ENCODE results near the gene RSPH3. TPM values are rescaled to one million over a fixed set of nuclear protein-coding genes. Genes with fewer than 3 reads are reported as not detected.
"Not testable (repeated sequence)": the region's sequence is repeated elsewhere in the genome, so short reads cannot be mapped to it uniquely, and the experiment has no call there.

The RSPH3 gene
- total RNA-seq, 1 donor from 2014 or later = 1.8 TPM

DNA sequence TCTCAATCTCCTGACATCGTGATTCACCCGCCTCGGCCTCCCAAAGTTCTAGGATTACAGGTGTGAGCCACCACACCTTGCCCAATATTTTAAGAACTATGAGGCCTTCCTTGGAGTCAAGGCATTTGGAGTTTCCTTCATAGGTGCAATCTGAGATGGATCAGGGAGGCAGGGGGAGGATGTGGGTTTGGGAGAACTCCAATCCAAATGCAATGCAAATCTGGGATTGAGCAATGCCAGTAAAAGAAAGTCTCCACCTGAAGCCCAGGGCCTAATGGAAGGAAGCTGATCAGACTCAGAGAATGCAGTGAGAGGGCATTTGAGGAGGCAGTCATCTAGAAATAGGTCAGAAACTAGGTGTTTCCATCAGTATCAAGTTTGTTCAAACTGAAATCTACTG lies 21.2 kb downstream of the RSPH3 start:
- intact Hi-C loops (cut with micrococcal nuclease) = loop anchor here (10.0 kb wide), 2 partner anchors 164 to 764 kb away; partner anchors contain the start of gene EZR

GRCh38 chr6:158977382-158977781 lies 22.6 kb downstream of the RSPH3 start:
- intact Hi-C loops (cut with micrococcal nuclease) = loop anchor here (10.0 kb wide), 2 partner anchors 163 to 763 kb away; partner anchors contain the start of gene EZR

GRCh38 chr6:158972241-158973233 lies 27.5 kb downstream of the RSPH3 start:
- intact Hi-C loops (cut with micrococcal nuclease) = loop anchor here (1.0 to 10.0 kb wide), 5 partner anchors 100 to 758 kb away; partner anchors contain the start of gene EZR

DNA sequence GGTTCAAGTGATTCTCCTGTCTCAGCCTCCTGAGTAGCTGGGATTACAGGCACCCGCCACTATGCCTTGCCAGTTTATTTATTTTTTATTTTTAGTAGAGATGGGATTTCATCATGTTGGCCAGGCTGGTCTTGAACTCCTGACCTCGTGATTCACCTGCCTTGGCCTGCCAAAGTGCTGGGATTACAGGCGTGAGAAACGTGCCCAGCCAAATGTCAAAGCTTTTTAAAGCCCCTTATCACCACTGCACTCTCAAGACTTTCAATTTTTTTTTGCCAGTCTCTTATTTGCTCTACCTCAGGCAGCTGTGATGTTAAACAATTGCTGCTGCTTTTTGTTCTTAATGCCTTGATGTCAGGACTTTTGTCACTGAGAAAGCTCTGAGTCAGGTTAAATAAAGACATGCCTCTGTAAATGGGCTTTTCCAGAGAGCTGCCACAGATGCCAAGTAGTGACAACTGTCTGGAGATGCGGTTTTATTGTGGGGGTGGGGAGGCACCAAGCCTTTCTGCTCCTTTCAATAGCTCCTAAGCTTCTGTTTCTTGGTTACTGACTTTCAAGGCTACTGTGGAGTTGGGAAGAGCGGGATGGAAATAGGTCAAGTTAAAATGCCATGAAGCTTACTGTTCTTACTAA lies 29.2 kb downstream of the RSPH3 start:
- intact Hi-C loops (cut with micrococcal nuclease) = loop anchor here (5.0 to 10.0 kb wide), 3 partner anchors 98 to 756 kb away; partner anchors contain the start of gene EZR

GRCh38 chr6:158969148-158969547 lies 30.9 kb downstream of the RSPH3 start:
- intact Hi-C loops (cut with micrococcal nuclease) = no loop called here

DNA sequence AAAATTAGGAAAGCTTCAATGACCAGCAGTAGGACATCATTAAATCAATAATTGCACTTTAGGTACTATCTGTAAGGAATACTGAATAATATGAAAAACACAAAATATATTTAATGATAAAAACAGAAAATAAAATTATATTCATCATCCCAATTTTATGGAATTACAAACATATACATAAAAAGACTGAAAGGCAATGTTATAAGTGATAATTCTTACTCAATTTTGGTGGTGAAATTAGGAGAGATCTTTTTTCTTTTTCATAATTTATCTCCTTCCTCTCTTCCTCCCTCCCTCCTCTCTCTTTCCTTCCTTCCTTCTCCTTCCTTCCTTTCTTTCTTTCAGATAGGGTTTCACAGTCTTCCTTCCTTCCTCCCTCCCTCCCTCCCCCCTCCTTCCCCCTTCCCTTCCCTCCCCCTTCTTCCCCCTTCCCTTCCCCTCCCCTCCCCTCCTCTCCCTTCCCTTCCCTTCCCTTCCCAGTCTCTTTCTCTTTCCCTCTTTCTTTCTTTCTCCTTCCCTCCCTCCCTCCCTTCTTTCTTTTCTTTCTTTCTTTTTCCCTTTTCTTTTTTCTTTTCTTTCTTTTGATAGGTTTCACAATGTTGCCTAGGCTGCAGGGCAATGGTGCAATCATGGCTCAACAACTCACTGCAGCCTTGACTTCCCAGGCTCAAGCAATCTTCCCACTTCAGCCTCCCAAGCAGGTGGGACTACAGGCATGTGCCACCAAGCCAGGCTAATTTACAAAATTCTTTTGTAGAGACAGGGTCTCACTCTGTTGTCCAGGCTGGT lies 36.8 kb downstream of the RSPH3 start:
- intact Hi-C loops (cut with micrococcal nuclease) = no loop called here

DNA sequence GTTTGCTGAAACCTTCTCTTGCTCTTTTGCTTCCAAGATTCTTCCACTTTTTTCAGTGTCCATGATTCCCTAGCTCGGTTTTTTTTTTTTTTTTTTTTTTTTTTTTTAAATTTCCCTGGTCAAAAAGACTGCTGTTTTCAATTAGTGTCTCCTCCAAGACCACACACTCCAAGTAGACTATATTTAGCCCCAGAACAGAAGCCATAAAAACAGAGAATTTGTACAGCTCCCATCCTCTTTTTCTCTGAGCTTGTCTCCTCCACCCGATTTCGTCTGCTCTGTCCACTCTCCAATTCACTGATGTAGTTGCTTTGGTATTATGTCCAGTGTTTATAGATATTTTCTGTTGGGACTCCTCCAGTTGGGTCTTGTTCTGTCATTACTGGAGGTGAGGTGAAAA lies 37.6 kb downstream of the RSPH3 start:
- intact Hi-C loops (cut with micrococcal nuclease) = no loop called here

DNA sequence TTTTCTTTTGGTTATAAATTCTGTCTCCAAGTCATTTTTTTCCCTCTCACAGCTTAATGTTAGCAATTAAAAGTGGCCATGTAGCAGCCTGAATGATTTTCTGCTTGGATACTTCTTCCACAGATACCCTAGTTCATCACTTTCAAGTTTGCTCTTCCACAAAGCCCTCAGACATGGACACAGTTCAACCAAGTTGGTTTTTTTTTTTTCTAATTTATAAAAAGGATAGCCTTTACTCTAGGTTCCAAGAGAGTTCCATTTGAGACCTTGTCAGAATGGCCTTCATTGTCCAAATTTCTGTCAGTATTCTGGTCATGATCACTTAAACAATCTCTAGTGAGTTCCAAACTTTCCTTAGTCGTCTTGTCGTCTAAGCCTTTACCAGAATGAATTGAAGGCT lies 40.0 kb downstream of the RSPH3 start:
- intact Hi-C loops (cut with micrococcal nuclease) = no loop called here

DNA sequence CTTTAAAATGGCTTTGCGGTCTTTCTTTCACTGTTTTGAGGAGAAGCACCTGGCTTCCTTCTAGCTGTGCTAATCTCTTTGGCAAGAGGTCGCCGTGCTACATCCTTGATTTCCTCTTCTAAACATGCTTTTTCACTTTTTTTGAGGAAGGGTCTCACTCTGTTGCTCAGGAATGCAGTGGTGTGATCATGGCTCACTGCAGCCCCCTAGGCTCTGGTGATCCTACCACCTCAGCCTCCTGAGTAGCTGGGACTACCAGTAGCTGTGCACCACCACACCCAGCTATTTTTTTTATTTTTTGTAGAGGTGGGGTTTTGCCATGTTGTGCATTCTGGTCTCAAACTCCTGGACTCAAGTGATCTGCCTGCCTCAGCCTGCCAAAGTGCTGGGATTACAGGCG lies 40.5 kb downstream of the RSPH3 start:
- intact Hi-C loops (cut with micrococcal nuclease) = no loop called here

DNA sequence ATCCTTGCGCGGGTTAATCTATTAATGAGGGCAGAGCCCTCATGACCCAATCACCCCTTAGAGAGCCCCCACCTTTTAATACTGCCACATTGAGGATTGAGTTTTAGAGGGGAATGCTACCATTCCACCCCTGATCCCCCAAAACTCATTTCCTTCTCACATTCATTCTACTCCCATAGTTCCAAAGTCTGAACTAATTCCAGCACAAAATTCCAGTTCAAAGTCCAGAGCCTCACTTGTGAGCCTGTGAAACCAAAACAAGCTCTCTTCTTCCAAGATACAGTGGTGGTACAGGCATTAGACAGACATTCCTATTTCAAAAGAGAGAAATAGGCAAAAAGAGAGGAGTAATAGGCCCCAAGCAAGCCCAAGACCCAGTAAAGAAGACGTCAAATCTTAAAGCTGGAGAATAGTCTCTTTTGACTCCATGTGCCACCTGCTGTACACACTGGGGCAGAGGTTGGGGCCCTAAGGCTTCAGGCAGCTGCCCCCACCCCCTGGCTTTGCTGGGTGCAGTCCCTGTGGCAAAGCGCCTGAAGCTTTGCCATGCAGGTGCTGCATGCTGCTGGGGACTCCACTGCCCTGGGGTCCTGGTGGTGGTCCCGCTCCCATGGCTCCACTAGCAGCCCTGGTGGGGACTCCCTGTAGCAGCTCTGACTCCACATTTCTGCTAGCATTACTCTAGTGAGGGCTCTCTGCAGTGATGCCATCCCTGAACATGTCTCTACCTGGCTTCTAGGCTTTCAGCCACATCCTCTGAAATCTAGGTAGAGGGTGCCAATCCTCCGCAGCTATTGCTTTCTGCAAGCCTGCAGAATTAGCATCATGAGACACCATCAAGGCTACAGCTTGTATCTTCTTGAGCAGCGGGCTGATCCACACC lies 41.3 kb downstream of the RSPH3 start:
- intact Hi-C loops (cut with micrococcal nuclease) = no loop called here

DNA sequence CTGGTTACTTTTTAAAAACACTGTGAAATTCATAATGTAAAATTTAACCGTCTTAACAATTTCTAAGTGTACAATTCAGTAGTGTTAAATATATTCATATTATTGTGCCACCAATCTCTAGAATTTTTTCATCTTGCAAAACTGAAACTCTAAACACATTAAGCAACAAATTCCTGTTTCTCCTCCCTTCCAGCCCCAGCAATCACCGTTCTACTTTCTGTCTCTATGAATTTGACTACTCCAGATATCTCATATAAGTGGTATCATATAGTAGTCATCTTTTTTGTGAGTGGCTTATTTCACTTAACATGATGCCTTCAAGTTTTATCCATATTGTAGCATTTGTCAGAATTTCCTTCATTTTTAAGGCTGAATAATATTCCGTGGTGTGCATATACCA lies 44.7 kb downstream of the RSPH3 start:
- intact Hi-C loops (cut with micrococcal nuclease) = no loop called here

GRCh38 chr6:158954753-158955152 lies 45.2 kb downstream of the RSPH3 start:
- intact Hi-C loops (cut with micrococcal nuclease) = no loop called here

DNA sequence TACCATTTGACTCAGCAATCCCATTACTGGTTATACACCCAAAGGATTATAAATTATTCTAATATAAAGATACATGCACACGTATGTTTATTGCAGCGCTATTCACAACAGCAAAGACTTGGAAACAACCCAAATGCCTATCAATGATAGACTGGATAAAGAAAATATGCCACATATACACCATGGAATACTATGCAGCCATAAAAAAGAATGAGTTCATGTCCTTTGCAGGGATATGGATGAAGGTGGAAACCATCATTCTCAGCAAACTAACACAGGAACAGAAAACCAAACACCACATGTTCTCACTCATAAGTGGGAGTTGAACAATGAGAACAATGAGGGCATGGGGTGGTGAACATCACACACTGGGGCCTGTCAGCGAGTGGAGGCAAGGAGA lies 48.0 kb downstream of the RSPH3 start:
- intact Hi-C loops (cut with micrococcal nuclease) = not testable (repeated sequence)

- intact Hi-C loops (cut with micrococcal nuclease) = not testable (repeated sequence)
These were observed 48.4 kb downstream of the RSPH3 start for GRCh38 chr6:158951565-158951964.

DNA sequence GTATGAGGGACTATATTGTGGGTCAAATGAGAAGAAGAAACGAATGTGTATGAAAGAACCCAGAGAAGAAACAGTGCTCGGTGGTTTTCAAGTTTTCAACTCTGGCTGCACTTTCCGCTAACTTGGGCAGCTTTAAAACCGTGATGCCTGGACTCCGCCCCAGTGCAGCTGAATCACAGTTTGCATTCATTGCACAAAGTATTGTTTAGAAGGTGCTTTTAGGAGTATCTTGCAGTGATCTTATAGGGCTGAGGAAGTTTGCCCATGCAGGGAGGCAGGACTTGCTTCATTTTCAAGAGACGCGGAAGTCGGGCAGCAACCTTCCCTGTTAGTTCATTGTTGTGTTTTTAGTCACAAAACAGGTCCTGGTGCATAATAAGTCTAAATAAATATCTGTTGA lies 52.7 kb downstream of the RSPH3 start:
- intact Hi-C loops (cut with micrococcal nuclease) = no loop called here

DNA sequence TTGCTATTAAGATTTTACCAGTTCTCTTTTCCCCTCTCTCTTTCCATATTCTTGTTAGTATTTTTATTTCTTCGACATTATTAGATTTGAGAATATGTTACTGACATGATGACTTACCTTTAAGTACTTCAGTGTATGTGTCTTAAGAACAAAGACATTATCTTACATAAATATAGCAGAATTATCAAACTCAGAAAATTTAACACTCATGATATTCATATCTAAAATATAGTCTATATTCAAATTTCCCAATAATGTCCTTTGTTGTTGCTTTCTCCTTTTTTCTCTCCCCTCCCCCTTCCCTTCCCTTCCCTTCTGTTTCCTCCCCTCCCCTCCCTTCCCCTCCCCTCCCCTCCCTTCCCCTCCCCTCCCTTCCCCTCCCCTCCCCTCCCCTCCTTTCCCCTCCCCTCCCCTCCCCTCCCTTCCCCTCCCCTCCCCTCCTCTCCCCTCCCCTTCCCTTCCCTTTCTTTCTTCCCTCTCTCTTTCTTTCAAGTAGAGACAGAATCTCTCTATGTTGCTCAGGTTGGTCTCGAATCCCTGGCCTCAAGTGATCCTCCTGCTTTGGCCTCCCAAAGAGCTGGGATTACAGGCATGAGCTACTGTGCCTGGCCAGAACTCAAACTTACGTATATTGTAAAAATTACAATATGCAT lies 56.5 kb downstream of the RSPH3 start:
- intact Hi-C loops (cut with micrococcal nuclease) = no loop called here

GRCh38 chr6:158942349-158942748 lies 57.7 kb downstream of the RSPH3 start:
- intact Hi-C loops (cut with micrococcal nuclease) = no loop called here

GRCh38 chr6:158941246-158941645 lies 58.8 kb downstream of the RSPH3 start:
- intact Hi-C loops (cut with micrococcal nuclease) = no loop called here

- intact Hi-C loops (cut with micrococcal nuclease) = no loop called here
These were observed 60.5 kb downstream of the RSPH3 start for GRCh38 chr6:158939255-158940159.

All from T-helper 2 cell treated with Interferon-gamma antibody and Interleukin-4, amounts not matched to agents 100 ng/mL and 5 ng/mL, for 36 hours (primary cell).